Measurements from ENCODE around the gene CDH2.

- TF ChIP-seq GATA3 (IDR thresholded peaks at IDR 0.05; ENCODE audit: low read depth, low read length): no peak
- TF ChIP-seq GATA2 (IDR thresholded peaks at IDR 0.05; ENCODE audit: low read depth, low read length): no peak
These were observed 227.9 kb downstream of the CDH2 start for GRCh38 chr18:27948986-27949385.

All from SH-SY5Y (cell line).